Immature natural killer cell (primary cell): ENCODE data around the gene CUZD1. TPM values are rescaled to one million over a fixed set of nuclear protein-coding genes. Genes with fewer than 3 reads are reported as not detected.

Experiments
- polyA plus RNA-seq, 3 donors: library from polyadenylated mRNA; unstranded; fragments of 300-500 nt; fragmentation: Illumina TruSeq; gene quantifications; one replicate each; pipeline ENCODE4 v1.2.3, GENCODE V29; 2021

Gene CUZD1
- polyA plus RNA-seq, 3 donors from 2014 or later: 0.53 to 0.82 TPM; not detected in 1

Other genes with a start within 250 kb of the CUZD1 start
- gene C10orf120, start 146.0 kb downstream of the CUZD1 start, polyA plus RNA-seq: not detected
- gene FAM24B, start 33.7 kb upstream of the CUZD1 start, polyA plus RNA-seq: 10 to 100 TPM in 1 of 3 donors, 1 to 10 TPM in 2; 3.6 to 13.3 (median 5.5) TPM
- gene FAM24A, start 64.8 kb upstream of the CUZD1 start, polyA plus RNA-seq: not detected
- gene C10orf88, start 108.4 kb upstream of the CUZD1 start, polyA plus RNA-seq: 1 to 10 TPM; 4.3 to 8.2 (median 5.9) TPM
- 10 to 100 TPM in 1 of 3 donors, 1 to 10 TPM in 2; 8.4 to 15.4 (median 9.5) TPM for gene PSTK, start 134.5 kb upstream of the CUZD1 start, polyA plus RNA-seq
- gene IKZF5, start 162.9 kb upstream of the CUZD1 start, polyA plus RNA-seq: 10 to 100 TPM in 2 of 3 donors, 1 to 10 TPM in 1; 5.3 to 16.0 (median 12.2) TPM
- gene ACADSB, start 163.1 kb upstream of the CUZD1 start, polyA plus RNA-seq: 10 to 100 TPM; 22.7 to 41.7 (median 30.1) TPM